HEK293T (cell line): Measurements from ENCODE around the gene PTPRG.

ENCODE experiments used
- ARNT ChIP-seq: fragments of 450-650 bp; IDR thresholded peaks from 2 replicates; pipeline ENCODE4 v1.6.1; 2017; ENCODE audit warnings: mild to moderate bottlenecking
- FOXA1 ChIP-seq: fragments of 450-650 bp; IDR thresholded peaks from 2 replicates; pipeline ENCODE4 v1.6.1; 2016; ENCODE audit warnings: mild to moderate bottlenecking
- FOXM1 ChIP-seq: fragments of 450-650 bp; IDR thresholded peaks from 2 replicates; pipeline ENCODE4 v1.6.1; 2017; ENCODE audit warnings: mild to moderate bottlenecking, borderline replicate concordance

- TF ChIP-seq FOXA1 (no peak), FOXM1 (no peak), ARNT (no peak)
Measured at GRCh38 chr3:62044874-62045411, 483.6 kb downstream of the PTPRG start.
